Smooth muscle cell (in vitro differentiated cells): ENCODE results near the gene MED23. TPM values are rescaled to one million over a fixed set of nuclear protein-coding genes. Genes with fewer than 3 reads are reported as not detected.

Experiments
- DNase-seq: peaks from one replicate; lab custom pipeline; 2025; ENCODE audit not compliant: unreplicated experiment; lab: John Stamatoyannopoulos, UW
- H2AFZ ChIP-seq: fragments of 200-600 bp; sonication (generic); 2 replicates; pipeline ENCODE4 v1.6.0; 2016; ENCODE audit warnings: antibody characterized with exemption, low read depth, mild to moderate bottlenecking
- H3F3A ChIP-seq: fragments of 200-600 bp; sonication (generic); 2 replicates; pipeline ENCODE4 v1.6.0; 2017; ENCODE audit warnings: antibody characterized with exemption, low read depth
- H3K27ac ChIP-seq: fragments of 200-600 bp; sonication (generic); 2 replicates; pipeline ENCODE4 v1.5.1; 2016; ENCODE audit warnings: low read depth, mild to moderate bottlenecking
- H3K27me3 ChIP-seq: fragments of 200-600 bp; sonication (generic); 2 replicates; pipeline ENCODE4 v1.6.1; 2016; ENCODE audit warnings: low read depth, mild to moderate bottlenecking
- H3K36me3 ChIP-seq: fragments of 200-600 bp; sonication (generic); 2 replicates; pipeline ENCODE4 v1.5.1; 2016; ENCODE audit warnings: low read depth
- H3K4me1 ChIP-seq: fragments of 200-600 bp; sonication (generic); 2 replicates; pipeline ENCODE4 v1.5.1; 2016; ENCODE audit warnings: low read depth
- H3K4me2 ChIP-seq: fragments of 200-600 bp; sonication (generic); 2 replicates; pipeline ENCODE4 v1.6.0; 2016; ENCODE audit warnings: mild to moderate bottlenecking
- H3K4me3 ChIP-seq: fragments of 200-600 bp; sonication (generic); 2 replicates; pipeline ENCODE4 v1.5.1; 2016; ENCODE audit warnings: mild to moderate bottlenecking
- H3K79me2 ChIP-seq: fragments of 200-600 bp; sonication (generic); 2 replicates; pipeline ENCODE4 v1.6.0; 2016; ENCODE audit warnings: low read depth, mild to moderate bottlenecking
- H3K9ac ChIP-seq: fragments of 200-600 bp; sonication (generic); 2 replicates; pipeline ENCODE4 v1.6.0; 2016; ENCODE audit warnings: low read depth
- H3K9me3 ChIP-seq: fragments of 200-600 bp; sonication (generic); replicated peaks from 2 replicates; pipeline ENCODE4 v1.5.1; 2016; ENCODE audit warnings: low read depth
- H4K20me1 ChIP-seq: fragments of 200-600 bp; sonication (generic); 2 replicates; pipeline ENCODE4 v1.6.0; 2016; ENCODE audit warnings: low read depth
- WGBS: methylation state at CpG from one replicate; pipeline ENCODE4 v1.1.7; 2016; ENCODE audit warnings: low lambda C conversion rate; 5-methylcytosine and 5-hydroxymethylcytosine counted together
- polyA plus RNA-seq: library from polyadenylated mRNA; unstranded; fragments of >200 nt; fragmentation: Nextera tagmentation; extraction: Ambion mirVana; gene quantifications from 2 replicates; pipeline ENCODE4 v1.2.1, GENCODE V29; 2016
- total RNA-seq: library from RNA; depleted of rRNA; stranded (reverse); fragments of >200 nt; gene quantifications from 2 replicates; pipeline ENCODE4 v1.2.3, GENCODE V29; 2014
- TF ChIP-seq, protein P1 (sequence below): fragments of 200-600 bp; sonication (generic); IDR thresholded peaks from 2 replicates; pipeline ENCODE4 v1.5.1; 2017; ENCODE audit warnings: borderline replicate concordance, mild to moderate bottlenecking, antibody characterized with exemption; ENCODE audit not compliant: insufficient read depth, poor library complexity, severe bottlenecking

MED23 gene, protein sequence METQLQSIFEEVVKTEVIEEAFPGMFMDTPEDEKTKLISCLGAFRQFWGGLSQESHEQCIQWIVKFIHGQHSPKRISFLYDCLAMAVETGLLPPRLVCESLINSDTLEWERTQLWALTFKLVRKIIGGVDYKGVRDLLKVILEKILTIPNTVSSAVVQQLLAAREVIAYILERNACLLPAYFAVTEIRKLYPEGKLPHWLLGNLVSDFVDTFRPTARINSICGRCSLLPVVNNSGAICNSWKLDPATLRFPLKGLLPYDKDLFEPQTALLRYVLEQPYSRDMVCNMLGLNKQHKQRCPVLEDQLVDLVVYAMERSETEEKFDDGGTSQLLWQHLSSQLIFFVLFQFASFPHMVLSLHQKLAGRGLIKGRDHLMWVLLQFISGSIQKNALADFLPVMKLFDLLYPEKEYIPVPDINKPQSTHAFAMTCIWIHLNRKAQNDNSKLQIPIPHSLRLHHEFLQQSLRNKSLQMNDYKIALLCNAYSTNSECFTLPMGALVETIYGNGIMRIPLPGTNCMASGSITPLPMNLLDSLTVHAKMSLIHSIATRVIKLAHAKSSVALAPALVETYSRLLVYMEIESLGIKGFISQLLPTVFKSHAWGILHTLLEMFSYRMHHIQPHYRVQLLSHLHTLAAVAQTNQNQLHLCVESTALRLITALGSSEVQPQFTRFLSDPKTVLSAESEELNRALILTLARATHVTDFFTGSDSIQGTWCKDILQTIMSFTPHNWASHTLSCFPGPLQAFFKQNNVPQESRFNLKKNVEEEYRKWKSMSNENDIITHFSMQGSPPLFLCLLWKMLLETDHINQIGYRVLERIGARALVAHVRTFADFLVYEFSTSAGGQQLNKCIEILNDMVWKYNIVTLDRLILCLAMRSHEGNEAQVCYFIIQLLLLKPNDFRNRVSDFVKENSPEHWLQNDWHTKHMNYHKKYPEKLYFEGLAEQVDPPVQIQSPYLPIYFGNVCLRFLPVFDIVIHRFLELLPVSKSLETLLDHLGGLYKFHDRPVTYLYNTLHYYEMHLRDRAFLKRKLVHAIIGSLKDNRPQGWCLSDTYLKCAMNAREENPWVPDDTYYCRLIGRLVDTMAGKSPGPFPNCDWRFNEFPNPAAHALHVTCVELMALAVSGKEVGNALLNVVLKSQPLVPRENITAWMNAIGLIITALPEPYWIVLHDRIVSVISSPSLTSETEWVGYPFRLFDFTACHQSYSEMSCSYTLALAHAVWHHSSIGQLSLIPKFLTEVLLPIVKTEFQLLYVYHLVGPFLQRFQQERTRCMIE (N-terminal part only)
- total RNA-seq (46.4 and 52.7 TPM in 2 replicates), polyA plus RNA-seq (13.3 and 17.1 TPM in 2 replicates)

GRCh38 chr6:131627724-131628682, at the start of gene MED23:
Gene MED23, minus strand, starts transcription at chr6:131628242. Its CDS starts 193 bp downstream, at chr6:131628049.
- H3K9ac ChIP-seq = peak within 1 kb of the TSS; percentile 93
- H3K36me3 ChIP-seq = peaks cover 9% of the 10 kb centered on the region
- TF ChIP-seq, protein P1, sequence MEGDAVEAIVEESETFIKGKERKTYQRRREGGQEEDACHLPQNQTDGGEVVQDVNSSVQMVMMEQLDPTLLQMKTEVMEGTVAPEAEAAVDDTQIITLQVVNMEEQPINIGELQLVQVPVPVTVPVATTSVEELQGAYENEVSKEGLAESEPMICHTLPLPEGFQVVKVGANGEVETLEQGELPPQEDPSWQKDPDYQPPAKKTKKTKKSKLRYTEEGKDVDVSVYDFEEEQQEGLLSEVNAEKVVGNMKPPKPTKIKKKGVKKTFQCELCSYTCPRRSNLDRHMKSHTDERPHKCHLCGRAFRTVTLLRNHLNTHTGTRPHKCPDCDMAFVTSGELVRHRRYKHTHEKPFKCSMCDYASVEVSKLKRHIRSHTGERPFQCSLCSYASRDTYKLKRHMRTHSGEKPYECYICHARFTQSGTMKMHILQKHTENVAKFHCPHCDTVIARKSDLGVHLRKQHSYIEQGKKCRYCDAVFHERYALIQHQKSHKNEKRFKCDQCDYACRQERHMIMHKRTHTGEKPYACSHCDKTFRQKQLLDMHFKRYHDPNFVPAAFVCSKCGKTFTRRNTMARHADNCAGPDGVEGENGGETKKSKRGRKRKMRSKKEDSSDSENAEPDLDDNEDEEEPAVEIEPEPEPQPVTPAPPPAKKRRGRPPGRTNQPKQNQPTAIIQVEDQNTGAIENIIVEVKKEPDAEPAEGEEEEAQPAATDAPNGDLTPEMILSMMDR = peak; percentile 94
- DNase-seq = peak; percentile 86
- peaks cover 20% of the 10 kb centered on the region for H3K79me2 ChIP-seq
- H2AFZ ChIP-seq = peak within 1 kb of the TSS; percentile 92
- peak within 1 kb of the TSS; percentile 98 for H3K4me2 ChIP-seq
- WGBS = 2% methylated on average over 52 of the region's 53 CpGs
- no peaks in the 10 kb centered on the region for H3K27me3 ChIP-seq
- H3K4me1 ChIP-seq = peaks cover 7% of the 10 kb centered on the region
- H3K4me3 ChIP-seq = peak within 1 kb of the TSS; percentile 89
- H3K27ac ChIP-seq = peak within 1 kb of the TSS; percentile 64
- H3K9me3 ChIP-seq = no peaks in the 10 kb centered on the region
- no peaks in the 10 kb centered on the region for H4K20me1 ChIP-seq
- no peaks in the 10 kb centered on the region for H3F3A ChIP-seq

DNA sequence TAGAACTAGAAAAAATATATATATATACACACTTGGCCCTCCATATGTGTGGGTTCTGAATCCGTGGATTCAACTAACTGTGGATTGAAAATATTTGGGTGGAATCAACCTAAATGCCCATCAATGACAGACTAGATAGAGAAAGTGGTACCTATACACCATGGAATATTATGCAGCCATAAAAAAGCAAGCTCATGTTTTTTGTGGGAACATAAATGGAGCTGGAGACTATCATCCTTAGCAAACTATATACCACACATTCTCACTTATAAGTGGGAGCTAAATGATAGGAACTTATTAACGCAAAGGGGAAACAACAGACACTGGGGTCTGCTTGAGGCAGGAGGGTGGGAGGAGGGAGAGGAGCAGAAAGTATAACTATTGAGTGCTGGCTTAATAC, 45.1 kb upstream of the MED23 start:
- Histone ChIP-seq H3K27ac (no peak overlapping the region), H3K4me2 (no peak overlapping the region), H3K4me3 (no peak overlapping the region), H3K79me2 (no peaks in the 10 kb centered on the region), H3F3A (no peaks in the 10 kb centered on the region), H3K4me1 (no peaks in the 10 kb centered on the region), H3K36me3 (no peaks in the 10 kb centered on the region), H2AFZ (no peak overlapping the region), H3K9me3 (no peaks in the 10 kb centered on the region), H3K27me3 (no peaks in the 10 kb centered on the region), H4K20me1 (no peaks in the 10 kb centered on the region), H3K9ac (no peak overlapping the region)
- TF ChIP-seq, protein P1 = no peak
- DNase-seq = no peak
- 84% methylated on average over 2 of the region's 2 CpGs for WGBS

DNA sequence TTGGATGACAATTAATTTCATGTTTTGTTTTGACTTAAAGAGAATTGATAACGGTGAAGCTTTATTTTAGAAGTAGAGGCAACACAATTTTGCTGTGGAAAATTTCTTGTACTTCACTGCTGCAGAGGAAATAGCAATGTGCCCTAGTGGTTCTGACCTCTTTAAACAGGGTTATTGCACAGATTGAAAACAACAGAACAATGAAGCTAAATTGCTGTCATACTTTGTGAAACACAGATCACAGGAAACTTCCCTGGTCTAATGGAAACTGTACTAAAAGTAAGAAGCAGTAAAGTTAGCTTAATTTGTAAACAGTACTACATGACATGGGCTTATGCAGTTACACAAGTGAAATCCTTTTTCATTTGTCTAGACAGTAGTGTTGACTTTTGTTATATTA, 41.8 kb upstream of the MED23 start:
- Histone ChIP-seq H3K4me3 (no peak overlapping the region), H2AFZ (no peak overlapping the region), H3K9me3 (no peaks in the 10 kb centered on the region), H3K27ac (no peak overlapping the region), H3K4me1 (no peaks in the 10 kb centered on the region), H3K79me2 (no peaks in the 10 kb centered on the region), H3K36me3 (no peaks in the 10 kb centered on the region), H3K9ac (no peak overlapping the region), H3K4me2 (no peak overlapping the region), H4K20me1 (no peaks in the 10 kb centered on the region), H3K27me3 (peaks cover 3% of the 10 kb centered on the region), H3F3A (no peaks in the 10 kb centered on the region)
- 87% methylated on average over 1 of the region's 1 CpG for WGBS
- TF ChIP-seq, protein P1 = no peak
- DNase-seq = no peak
